Hepatocyte (in vitro differentiated cells): ENCODE results near the gene TANC1.

Experiments
- CTCF ChIP-seq: fragments of 200-600 bp; sonication (generic); IDR thresholded peaks from 2 replicates; pipeline ENCODE4 v1.5.1; 2016; ENCODE audit warnings: antibody characterized with exemption, mild to moderate bottlenecking; ENCODE audit not compliant: poor library complexity
- EZH2 ChIP-seq: fragments of 200-600 bp; sonication (generic); IDR thresholded peaks from 2 replicates; pipeline ENCODE4 v1.6.1; 2016; ENCODE audit warnings: antibody characterized with exemption, mild to moderate bottlenecking, borderline replicate concordance

- TF ChIP-seq CTCF (no peak), EZH2 (no peak)
Observed at GRCh38 chr2:159262904-159263303, 294.5 kb downstream of the TANC1 start.
